Measurements from ENCODE around the gene CGREF1. TPM values are rescaled to one million over a fixed set of nuclear protein-coding genes. Genes with fewer than 3 reads are reported as not detected.

The CGREF1 gene
- total RNA-seq, 1 donor from 2014 or later = 1.3 TPM

DNA sequence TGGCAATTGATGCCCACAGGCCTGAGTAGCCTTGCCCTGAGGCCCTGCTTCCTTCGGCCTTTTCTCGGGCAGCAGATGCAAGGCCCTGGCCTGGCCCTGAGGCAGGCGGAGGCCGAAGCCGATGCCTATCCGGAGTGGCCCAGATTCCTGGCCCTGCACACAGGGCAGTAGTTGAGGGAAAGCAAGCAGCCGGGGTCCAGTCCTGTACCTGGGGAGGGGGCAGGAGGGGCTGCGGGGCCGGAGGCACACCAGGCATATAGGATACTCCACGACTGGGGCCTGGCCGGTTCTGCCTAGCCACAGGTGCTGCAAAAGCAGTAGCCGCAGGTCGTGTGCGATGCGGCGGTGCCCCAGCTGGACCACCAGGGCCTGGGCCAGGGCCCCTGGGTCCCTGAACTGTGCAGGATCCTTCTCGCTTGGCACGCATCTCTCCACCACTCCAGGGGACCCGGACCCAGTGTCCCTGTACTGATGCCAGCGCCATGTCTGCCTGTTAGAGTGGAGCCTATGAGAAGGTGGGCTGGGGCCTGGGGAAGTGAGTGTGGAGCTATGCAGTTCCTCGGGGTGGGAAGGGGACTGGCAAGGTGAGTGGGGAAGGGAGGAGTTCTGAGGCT, 18.5 kb upstream of the CGREF1 start:
- Mint-ChIP-seq H3K9me3 (ENCODE audit: unreplicated experiment) (peaks cover 12% of the 10 kb centered on the region), H3K27ac (ENCODE audit: unreplicated experiment) (no peak overlapping the region), H3K36me3 (ENCODE audit: unreplicated experiment) (no peaks in the 10 kb centered on the region), H3K4me1 (ENCODE audit: low read depth, unreplicated experiment) (peaks cover 8% of the 10 kb centered on the region), H3K4me3 (ENCODE audit: unreplicated experiment) (no peak overlapping the region), H3K27me3 (ENCODE audit: unreplicated experiment) (peaks cover 12% of the 10 kb centered on the region)
- no peak for DNase-seq
- no peak for TF ChIP-seq CTCF (IDR thresholded peaks at IDR 0.05; ENCODE audit: partially characterized antibody, unreplicated experiment)

- Mint-ChIP-seq H3K4me1 (ENCODE audit: low read depth, unreplicated experiment) (peaks cover 8% of the 10 kb centered on the region), H3K4me3 (ENCODE audit: unreplicated experiment) (no peak overlapping the region), H3K36me3 (ENCODE audit: unreplicated experiment) (no peaks in the 10 kb centered on the region), H3K27me3 (ENCODE audit: unreplicated experiment) (peaks cover 12% of the 10 kb centered on the region), H3K27ac (ENCODE audit: unreplicated experiment) (no peak overlapping the region), H3K9me3 (ENCODE audit: unreplicated experiment) (peaks cover 12% of the 10 kb centered on the region)
- DNase-seq = no peak
- no peak for TF ChIP-seq CTCF (IDR thresholded peaks at IDR 0.05; ENCODE audit: partially characterized antibody, unreplicated experiment)
Measured at GRCh38 chr2:27136751-27137150, 17.8 kb upstream of the CGREF1 start.

GRCh38 chr2:27135478-27135955, 16.6 kb upstream of the CGREF1 start:
- Mint-ChIP-seq H3K27me3 (ENCODE audit: unreplicated experiment) (peaks cover 12% of the 10 kb centered on the region), H3K9me3 (ENCODE audit: unreplicated experiment) (peaks cover 12% of the 10 kb centered on the region)

DNA sequence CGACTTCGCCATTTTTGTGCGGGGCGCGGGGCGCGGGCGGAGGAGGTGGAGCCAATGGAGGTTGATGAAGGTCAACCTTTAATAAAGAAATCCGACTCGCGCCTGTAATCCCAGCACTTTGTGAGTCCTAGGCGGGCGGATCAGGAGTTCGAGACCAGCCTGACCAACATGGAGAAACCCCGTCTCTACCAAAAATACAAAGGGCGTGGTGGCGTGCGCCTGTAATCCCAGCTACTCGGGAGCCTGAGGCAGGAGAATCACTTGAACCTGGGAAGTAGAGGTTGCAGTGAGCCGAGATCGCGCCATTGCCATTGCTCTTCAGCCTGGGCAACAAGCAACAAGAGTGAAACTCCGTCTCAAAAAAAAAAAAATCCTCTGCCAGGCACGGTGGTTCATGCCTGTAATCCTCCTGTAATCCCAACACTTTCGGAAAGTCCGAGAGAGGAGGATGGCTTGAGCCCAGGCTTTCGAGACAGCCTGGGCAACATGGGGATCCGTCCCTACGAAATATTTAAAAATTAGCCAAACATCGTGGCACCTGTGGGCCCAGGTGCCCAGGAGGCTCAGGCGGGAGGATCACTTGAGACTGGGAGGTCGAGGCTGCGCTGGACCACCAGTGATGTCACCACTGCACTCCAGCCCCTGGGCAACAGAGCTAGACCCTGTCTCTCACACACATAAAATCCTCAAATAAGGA, 16.0 kb upstream of the CGREF1 start:
- DNase-seq = no peak
- peak overlapping the region; percentile 90 for H3K4me3 Mint-ChIP-seq (ENCODE audit: unreplicated experiment)
- TF ChIP-seq CTCF (IDR thresholded peaks at IDR 0.05; ENCODE audit: partially characterized antibody, unreplicated experiment) = no peak
- H3K27me3 Mint-ChIP-seq (ENCODE audit: unreplicated experiment) = peaks cover 14% of the 10 kb centered on the region
- H3K9me3 Mint-ChIP-seq (ENCODE audit: unreplicated experiment) = peaks cover 11% of the 10 kb centered on the region
- peak overlapping the region; percentile 38 for H3K27ac Mint-ChIP-seq (ENCODE audit: unreplicated experiment)
- peaks cover 8% of the 10 kb centered on the region for H3K4me1 Mint-ChIP-seq (ENCODE audit: low read depth, unreplicated experiment)
- no peaks in the 10 kb centered on the region for H3K36me3 Mint-ChIP-seq (ENCODE audit: unreplicated experiment)

More at GRCh38 chr2:27135478-27135955, 16.6 kb upstream of the CGREF1 start:
- Mint-ChIP-seq H3K4me3 (ENCODE audit: unreplicated experiment) (peak overlapping the region; percentile 34), H3K4me1 (ENCODE audit: low read depth, unreplicated experiment) (peaks cover 8% of the 10 kb centered on the region), H3K27ac (ENCODE audit: unreplicated experiment) (peak overlapping the region; percentile 28), H3K36me3 (ENCODE audit: unreplicated experiment) (no peaks in the 10 kb centered on the region)
- TF ChIP-seq CTCF (IDR thresholded peaks at IDR 0.05; ENCODE audit: partially characterized antibody, unreplicated experiment) = no peak
- DNase-seq = no peak
